ENCODE data around the gene SIGLEC1.

The SIGLEC1 gene

GRCh38 chr20:3733119-3733995 lies 21.0 kb upstream of the SIGLEC1 start:
- H3K4me3 ChIP-seq (ENCODE audit: control insufficient read depth, low read depth, low read length): no peak overlapping the region
- DNase-seq (ENCODE audit: low read depth): no peak

GRCh38 chr20:3732327-3733118 lies 20.1 kb upstream of the SIGLEC1 start, which contains the start of gene HSPA12B:
HSPA12B (plus strand) TSS chr20:3732685; CDS start chr20:3738675, 5,990 bp downstream.
- TF ChIP-seq CTCF (IDR thresholded peaks at IDR 0.05; ENCODE audit: control insufficient read depth, insufficient read depth, low read depth, low read length, missing control alignments): no peak
- DNase-seq (ENCODE audit: low read depth): no peak
- H3K4me3 ChIP-seq (ENCODE audit: control insufficient read depth, low read depth, low read length): no peak within 1 kb of the TSS

More at GRCh38 chr20:3733119-3733995, 21.0 kb upstream of the SIGLEC1 start:
- no peak for TF ChIP-seq CTCF (IDR thresholded peaks at IDR 0.05; ENCODE audit: control insufficient read depth, insufficient read depth, low read depth, low read length, missing control alignments)

- no peak overlapping the region for H3K4me3 ChIP-seq (ENCODE audit: control insufficient read depth, low read depth, low read length)
- TF ChIP-seq CTCF (IDR thresholded peaks at IDR 0.05; ENCODE audit: control insufficient read depth, insufficient read depth, low read depth, low read length, missing control alignments): no peak
- no peak for DNase-seq (ENCODE audit: low read depth)
These were observed 19.5 kb upstream of the SIGLEC1 start for GRCh38 chr20:3731944-3732326.

GRCh38 chr20:3730803-3731672 lies 18.6 kb upstream of the SIGLEC1 start:
- DNase-seq (ENCODE audit: low read depth): no peak
- H3K4me3 ChIP-seq (ENCODE audit: control insufficient read depth, low read depth, low read length): no peak overlapping the region
- no peak for TF ChIP-seq CTCF (IDR thresholded peaks at IDR 0.05; ENCODE audit: control insufficient read depth, insufficient read depth, low read depth, low read length, missing control alignments)

GRCh38 chr20:3729811-3730540 lies 17.6 kb upstream of the SIGLEC1 start:
- TF ChIP-seq CTCF (IDR thresholded peaks at IDR 0.05; ENCODE audit: control insufficient read depth, insufficient read depth, low read depth, low read length, missing control alignments): no peak

More at GRCh38 chr20:3729811-3730540, 17.6 kb upstream of the SIGLEC1 start:
- H3K4me3 ChIP-seq (ENCODE audit: control insufficient read depth, low read depth, low read length): no peak overlapping the region
- DNase-seq (ENCODE audit: low read depth): no peak

Measured in AG09309 (cell line).